Kidney (tissue), 14 donors: Measurements from ENCODE around the gene NCKAP5. TPM values are rescaled to one million over a fixed set of nuclear protein-coding genes. Genes with fewer than 3 reads are reported as not detected.

Experiments used
- DNase-seq, 5 donors: peaks; one replicate each; pipeline ENCODE4 v3.0.0-alpha.2; 2013 to 2020
- FAIRE-seq: peaks from 2 replicates; lab custom pipeline; 2012; peaks lifted over from hg19 to GRCh38; lab: Jason Lieb, UNC
- H3K27ac ChIP-seq, 2 donors: one replicate each; pipeline ENCODE4 v1.7.0; 2013; ENCODE audit warnings: low read depth in 2 of 2, low read length in 2 of 2, inconsistent platforms in 1 of 2
- H3K27me3 ChIP-seq: one replicate; pipeline ENCODE4 v1.7.1; 2013; ENCODE audit warnings: low read length, inconsistent platforms; ENCODE audit not compliant: control insufficient read depth, insufficient read depth
- H3K36me3 ChIP-seq, 3 donors: one replicate each; pipeline versions ENCODE4 v1.7.0 to v1.7.1; 2013; ENCODE audit warnings: low read length in 3 of 3, control low read depth in 1 of 3, inconsistent platforms in 1 of 3; ENCODE audit not compliant: insufficient read depth in 3 of 3, control insufficient read depth in 2 of 3
- H3K4me1 ChIP-seq, 3 donors: one replicate each; pipeline versions ENCODE4 v1.7.0 to v1.7.1; 2013; ENCODE audit warnings: low read length in 3 of 3, inconsistent platforms in 1 of 3, low read depth in 1 of 3; ENCODE audit not compliant: control insufficient read depth in 2 of 3, insufficient read depth in 2 of 3
- H3K4me3 ChIP-seq, 3 donors: one replicate each; pipeline versions ENCODE4 v1.7.0 to v1.8.1; 2013; ENCODE audit warnings: low read length in 3 of 3, control low read depth in 1 of 3, inconsistent platforms in 1 of 3
- H3K9ac ChIP-seq, 3 donors: one replicate each; pipeline versions ENCODE4 v1.7.0 to v1.7.1; 2013; ENCODE audit warnings: low read length in 3 of 3, control low read depth in 1 of 3, inconsistent platforms in 1 of 3
- H3K9me3 ChIP-seq, 3 donors: one replicate each; pipeline versions ENCODE4 v1.7.0 to v1.7.1; 2013; ENCODE audit warnings: low read length in 3 of 3, control low read depth in 1 of 3, inconsistent platforms in 1 of 3; ENCODE audit not compliant: control insufficient read depth in 2 of 3, insufficient read depth in 1 of 3
- intact Hi-C: fragments of 100-400 bp; cut with DNase I; formaldehyde crosslinking; loops from one replicate; pipeline ENCODE4 v1.11.1; 2022
- polyA plus RNA-seq: library from polyadenylated mRNA; stranded (reverse); fragments of 350-450 nt; fragmentation: Illumina TruSeq; extraction: RNeasy Lipid Tissue Mini Kit (QIAGEN cat#74804); gene quantifications from one replicate; pipeline ENCODE4 v1.2.3, GENCODE V29; 2014; ENCODE audit warnings: low read depth, low replicate concordance; ENCODE audit not compliant: insufficient read depth
- total RNA-seq: library from RNA; stranded (reverse); fragmentation: NEBNext Ultra II Directional; extraction: Animal tissue kit (Norgen Biotek cat#: 25700); gene quantifications from one replicate; pipeline ENCODE4 v1.2.1, GENCODE V29; 2021
- TF ChIP-seq, protein P1 (sequence below): IDR thresholded peaks from 3 replicates; pipeline ENCODE4 v1.5.1; 2012; ENCODE audit warnings: mild to moderate bottlenecking, moderate library complexity, borderline replicate concordance; ENCODE audit not compliant: insufficient read depth; ENCODE audit errors: extremely low read depth
- donor health status: control.
- donor health status: control.
- donor health status: control.
- donor health status: control.
- donor health status: control.
- donor health status: DM: yes; HTN: yes; CAD: no.
- donor health status: Normal renal cell carcinoma (clear cell type).

The NCKAP5 gene
- total and polyA plus RNA-seq, 2 donors from 2014 or later, result 1.8 to 2.9 TPM

DNA sequence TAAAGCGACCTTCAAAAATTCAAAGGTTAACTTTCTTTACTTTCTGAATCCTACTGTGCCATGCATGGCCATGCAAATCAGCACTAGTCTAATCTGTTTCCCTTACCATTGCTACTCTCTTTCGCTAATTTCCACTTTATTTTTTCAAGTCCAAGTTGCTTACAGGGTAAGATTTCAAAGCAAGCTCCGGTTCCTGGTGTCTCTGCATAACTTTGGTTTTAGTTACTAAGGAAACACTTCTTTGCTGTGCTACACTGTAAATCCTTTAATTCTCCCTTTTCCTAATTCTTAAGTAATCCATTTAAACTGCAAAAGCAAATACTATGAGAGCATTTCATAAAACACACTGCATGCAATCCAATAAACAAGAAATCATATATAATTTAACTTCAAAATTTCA lies 514.7 kb downstream of the NCKAP5 start:
- no peaks in the 10 kb centered on the region for H3K9me3 ChIP-seq
- H3K36me3 ChIP-seq, result no peaks in the 10 kb centered on the region
- peak in 2 of 5 donors; percentile 3 to 27 for DNase-seq
- intact Hi-C loops, result no loop called here
- H3K27ac ChIP-seq, result no peak overlapping the region
- no peaks in the 10 kb centered on the region for H3K27me3 ChIP-seq
- H3K4me3 ChIP-seq, result no peak overlapping the region
- no peaks in the 10 kb centered on the region for H3K4me1 ChIP-seq
- TF ChIP-seq, protein P1, sequence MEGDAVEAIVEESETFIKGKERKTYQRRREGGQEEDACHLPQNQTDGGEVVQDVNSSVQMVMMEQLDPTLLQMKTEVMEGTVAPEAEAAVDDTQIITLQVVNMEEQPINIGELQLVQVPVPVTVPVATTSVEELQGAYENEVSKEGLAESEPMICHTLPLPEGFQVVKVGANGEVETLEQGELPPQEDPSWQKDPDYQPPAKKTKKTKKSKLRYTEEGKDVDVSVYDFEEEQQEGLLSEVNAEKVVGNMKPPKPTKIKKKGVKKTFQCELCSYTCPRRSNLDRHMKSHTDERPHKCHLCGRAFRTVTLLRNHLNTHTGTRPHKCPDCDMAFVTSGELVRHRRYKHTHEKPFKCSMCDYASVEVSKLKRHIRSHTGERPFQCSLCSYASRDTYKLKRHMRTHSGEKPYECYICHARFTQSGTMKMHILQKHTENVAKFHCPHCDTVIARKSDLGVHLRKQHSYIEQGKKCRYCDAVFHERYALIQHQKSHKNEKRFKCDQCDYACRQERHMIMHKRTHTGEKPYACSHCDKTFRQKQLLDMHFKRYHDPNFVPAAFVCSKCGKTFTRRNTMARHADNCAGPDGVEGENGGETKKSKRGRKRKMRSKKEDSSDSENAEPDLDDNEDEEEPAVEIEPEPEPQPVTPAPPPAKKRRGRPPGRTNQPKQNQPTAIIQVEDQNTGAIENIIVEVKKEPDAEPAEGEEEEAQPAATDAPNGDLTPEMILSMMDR, result no peak
- H3K9ac ChIP-seq, result no peak overlapping the region
- no peak for FAIRE-seq

DNA sequence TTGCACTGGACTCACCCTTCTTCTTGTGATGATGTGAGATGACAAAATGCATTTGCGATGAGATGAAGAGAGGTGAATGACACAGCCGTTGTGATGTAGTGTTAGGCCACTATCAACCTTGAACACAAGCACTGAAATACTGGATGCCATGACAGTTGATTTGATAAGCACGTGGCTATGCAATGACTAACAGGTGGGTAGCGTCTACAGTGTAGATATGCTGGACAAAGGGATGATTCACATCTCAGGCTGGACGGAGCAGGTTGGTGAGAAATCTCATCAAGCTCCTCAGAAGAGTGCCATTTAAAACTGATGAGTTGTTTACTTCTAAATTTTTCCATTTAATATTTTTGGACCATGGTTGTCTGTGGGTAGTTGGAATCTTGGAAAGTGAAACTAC lies 522.5 kb downstream of the NCKAP5 start:
- Histone ChIP-seq H3K9ac (no peak overlapping the region), H3K27me3 (no peaks in the 10 kb centered on the region), H3K9me3 (no peaks in the 10 kb centered on the region), H3K36me3 (no peaks in the 10 kb centered on the region), H3K4me3 (no peak overlapping the region), H3K27ac (no peak overlapping the region), H3K4me1 (no peaks in the 10 kb centered on the region)
- no peak for FAIRE-seq
- intact Hi-C loops, result no loop called here
- TF ChIP-seq, protein P1, result no peak
- DNase-seq, result no peak

DNA sequence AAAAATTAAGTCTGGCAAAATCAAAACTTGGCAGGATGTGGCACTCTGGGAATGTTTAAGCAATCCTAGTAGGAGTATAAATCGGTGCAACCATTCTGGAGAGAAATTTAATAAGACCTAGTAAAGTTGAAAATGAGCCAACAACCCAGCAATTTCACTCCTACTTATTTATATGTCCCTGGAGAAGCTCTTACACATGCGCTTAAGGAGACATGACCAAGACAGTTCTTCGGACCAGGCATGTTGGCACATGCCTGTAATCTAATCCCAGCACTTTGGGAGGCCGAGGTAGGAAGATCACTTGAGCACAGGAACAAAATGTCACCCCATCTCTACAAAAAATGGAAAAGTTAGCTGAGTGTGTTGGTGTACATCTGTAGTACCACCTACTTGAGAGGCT lies 523.7 kb downstream of the NCKAP5 start:
- Histone ChIP-seq H3K27ac (no peak overlapping the region), H3K4me1 (no peaks in the 10 kb centered on the region), H3K4me3 (no peak overlapping the region), H3K36me3 (no peaks in the 10 kb centered on the region), H3K9me3 (no peaks in the 10 kb centered on the region), H3K9ac (no peak overlapping the region), H3K27me3 (no peaks in the 10 kb centered on the region)
- no peak for DNase-seq
- TF ChIP-seq, protein P1, result no peak
- no peak for FAIRE-seq
- intact Hi-C loops, result no loop called here

GRCh38 chr2:133040170-133040569 lies 528.1 kb downstream of the NCKAP5 start:
- intact Hi-C loops, result no loop called here
- H3K36me3 ChIP-seq, result no peaks in the 10 kb centered on the region
- H3K4me1 ChIP-seq, result no peaks in the 10 kb centered on the region
- TF ChIP-seq, protein P1, result no peak
- no peaks in the 10 kb centered on the region for H3K27me3 ChIP-seq
- DNase-seq (no peak), FAIRE-seq (no peak)
- H3K4me3 ChIP-seq, result no peak overlapping the region
- H3K27ac ChIP-seq, result no peak overlapping the region
- H3K9me3 ChIP-seq, result peaks cover 0 to 14% (median 0%) of the 10 kb centered on the region in 3 donors
- no peak overlapping the region for H3K9ac ChIP-seq
